GM21360 (cell line): ENCODE data around the gene FAM168B.
"Not testable (repeated sequence)": the region's sequence is repeated elsewhere in the genome, so short reads cannot be mapped to it uniquely, and the experiment has no call there.

Source experiments
- ATAC-seq: cut with Tn5 transposase; IDR thresholded peaks from one replicate; pipeline ENCODE4 v1.9.1; 2021; ENCODE audit warnings: mild to moderate bottlenecking, moderate library complexity; ENCODE audit not compliant: unreplicated experiment

The FAM168B gene

GRCh38 chr2:131093006-131093695 lies at the start of gene FAM168B:
TSS of gene FAM168B (minus strand) at chr2:131093460. CDS start at chr2:131082646, 10,814 bp downstream.
- peak; percentile 78 for ATAC-seq

DNA sequence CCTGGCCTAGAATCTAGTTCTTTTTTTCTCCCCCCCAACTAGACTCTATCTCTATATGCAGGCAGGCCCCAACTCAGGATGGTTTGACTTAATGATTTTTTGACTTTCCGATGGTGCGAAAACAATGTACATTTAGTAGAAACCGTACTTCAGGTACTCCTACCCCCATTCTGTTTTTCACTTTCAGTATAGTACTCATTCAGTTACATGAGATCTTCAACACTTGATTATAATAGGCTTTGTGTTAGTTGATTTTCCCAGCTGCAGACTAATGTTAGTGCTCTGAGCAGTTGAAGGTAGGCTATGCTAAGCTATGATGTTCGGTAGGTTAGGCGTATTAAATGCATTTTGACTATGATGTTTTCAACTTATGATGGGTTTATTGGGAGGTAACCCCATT lies 49.6 kb upstream of the FAM168B start:
- ATAC-seq: no peak

GRCh38 chr2:131140581-131140980 lies 47.3 kb upstream of the FAM168B start:
- ATAC-seq: no peak

DNA sequence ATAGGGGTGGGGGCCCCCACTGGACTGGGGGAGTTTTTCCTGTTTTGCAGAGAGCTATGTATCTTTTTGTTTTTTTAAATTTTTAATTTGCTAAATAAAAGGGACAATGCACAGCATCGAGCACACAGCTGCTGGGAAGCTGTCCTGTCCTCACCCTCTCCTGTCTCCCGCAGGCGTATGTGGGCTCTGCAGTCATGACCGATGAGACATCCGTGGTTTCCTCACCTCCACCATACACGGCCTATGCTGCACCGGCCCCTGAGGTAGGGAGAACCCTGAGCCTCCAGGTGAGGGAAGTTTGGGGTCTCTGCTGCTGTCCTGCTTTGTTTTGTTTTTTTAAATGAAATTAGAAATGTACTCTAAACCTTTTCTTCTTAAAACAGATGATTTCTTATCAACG lies 39.5 kb upstream of the FAM168B start:
- ATAC-seq: no peak

GRCh38 chr2:131130298-131130596 lies 37.0 kb upstream of the FAM168B start:
- no peak for ATAC-seq

GRCh38 chr2:131127981-131128380 lies 34.7 kb upstream of the FAM168B start:
- no peak for ATAC-seq

DNA sequence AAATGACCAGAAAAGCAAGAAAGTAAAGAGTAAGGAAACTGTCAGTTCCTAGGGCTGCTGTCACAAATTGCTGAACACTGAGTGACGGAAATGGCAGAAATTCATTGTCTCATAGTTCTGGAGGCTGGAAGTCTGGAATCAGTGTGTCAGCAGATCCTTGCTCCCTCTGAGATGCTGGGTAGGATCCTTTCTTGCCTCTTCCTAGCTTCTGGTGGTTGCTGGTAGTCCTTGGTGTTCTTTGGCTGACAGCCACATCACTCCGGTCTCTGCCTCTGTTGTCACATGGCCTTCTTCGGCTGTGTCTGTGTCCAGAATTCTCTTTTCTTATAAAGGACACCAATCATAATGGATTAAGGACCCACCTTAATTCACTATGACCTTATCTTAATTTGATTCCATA lies 33.8 kb upstream of the FAM168B start:
- no peak for ATAC-seq

- ATAC-seq: no peak
Measured at GRCh38 chr2:131126436-131126835, 33.2 kb upstream of the FAM168B start.

GRCh38 chr2:131125195-131125757 lies 32.0 kb upstream of the FAM168B start:
- ATAC-seq: no peak

GRCh38 chr2:131123192-131123591 lies 29.9 kb upstream of the FAM168B start:
- no peak for ATAC-seq

DNA sequence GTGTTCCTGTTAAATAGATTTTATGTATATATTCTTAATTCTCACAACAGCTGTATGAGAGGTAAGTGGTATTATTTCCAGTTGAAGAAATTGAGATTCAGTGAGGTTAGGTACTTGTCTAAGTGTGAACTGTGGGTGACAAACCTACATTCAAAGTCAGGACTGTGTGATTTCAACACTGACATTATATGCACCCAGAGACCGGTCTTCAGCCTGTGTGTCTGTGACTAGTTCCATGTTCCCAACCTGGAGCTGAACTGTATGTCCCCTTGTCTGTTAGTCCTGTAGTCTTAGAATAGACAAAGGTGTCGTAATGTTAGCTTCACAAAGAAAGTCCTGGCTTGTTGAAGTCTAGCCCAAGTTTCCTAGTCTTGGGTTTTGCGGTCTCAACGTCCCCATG lies 29.2 kb upstream of the FAM168B start:
- no peak for ATAC-seq

DNA sequence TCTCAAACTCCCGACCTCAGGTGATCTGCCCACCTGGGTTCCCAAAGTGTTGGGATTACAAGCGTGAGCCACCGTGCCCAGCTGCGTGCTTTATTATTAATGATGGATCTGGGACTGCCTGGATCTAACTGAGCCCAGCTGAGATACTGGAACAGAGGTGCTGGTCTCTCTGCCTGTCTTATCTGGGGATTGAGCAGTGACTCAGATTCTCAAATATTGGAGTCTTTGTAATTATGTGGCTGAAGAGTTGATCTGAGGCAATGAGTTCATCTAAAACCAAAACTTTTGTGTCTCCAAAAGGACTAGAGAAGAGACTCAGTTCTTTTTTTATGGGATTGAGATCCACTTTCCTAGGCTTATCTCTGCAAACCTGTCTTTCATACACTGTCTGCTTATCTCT lies 28.2 kb upstream of the FAM168B start:
- ATAC-seq: no peak

DNA sequence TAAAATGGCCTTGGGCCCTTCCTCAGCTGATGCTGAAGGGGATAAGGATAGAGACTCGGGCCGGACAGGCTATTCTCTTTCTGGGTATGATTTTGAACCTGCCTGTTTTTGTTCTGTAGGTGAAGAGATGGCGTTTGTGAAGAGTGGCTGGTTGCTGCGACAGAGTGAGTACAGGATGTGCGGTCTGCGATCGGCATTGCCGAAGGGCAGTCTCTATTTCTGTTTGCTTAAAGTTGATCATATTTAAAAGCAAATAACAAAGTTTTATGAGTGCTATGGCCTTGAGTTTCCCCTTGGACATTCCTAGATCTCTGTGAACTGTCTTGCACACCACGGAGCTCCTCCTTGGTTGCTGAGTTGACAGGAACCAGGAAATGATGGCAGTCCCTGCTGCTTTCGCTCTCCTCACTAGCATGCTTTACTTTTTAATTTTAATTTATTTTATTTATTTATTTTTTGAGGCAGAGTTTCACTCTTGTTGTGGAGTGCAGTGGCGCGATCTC lies 27.6 kb upstream of the FAM168B start:
- no peak for ATAC-seq

GRCh38 chr2:131115752-131116151 lies 22.5 kb upstream of the FAM168B start:
- no peak for ATAC-seq

- ATAC-seq: not testable (repeated sequence)
Measured at GRCh38 chr2:131114950-131115349, 21.7 kb upstream of the FAM168B start.

DNA sequence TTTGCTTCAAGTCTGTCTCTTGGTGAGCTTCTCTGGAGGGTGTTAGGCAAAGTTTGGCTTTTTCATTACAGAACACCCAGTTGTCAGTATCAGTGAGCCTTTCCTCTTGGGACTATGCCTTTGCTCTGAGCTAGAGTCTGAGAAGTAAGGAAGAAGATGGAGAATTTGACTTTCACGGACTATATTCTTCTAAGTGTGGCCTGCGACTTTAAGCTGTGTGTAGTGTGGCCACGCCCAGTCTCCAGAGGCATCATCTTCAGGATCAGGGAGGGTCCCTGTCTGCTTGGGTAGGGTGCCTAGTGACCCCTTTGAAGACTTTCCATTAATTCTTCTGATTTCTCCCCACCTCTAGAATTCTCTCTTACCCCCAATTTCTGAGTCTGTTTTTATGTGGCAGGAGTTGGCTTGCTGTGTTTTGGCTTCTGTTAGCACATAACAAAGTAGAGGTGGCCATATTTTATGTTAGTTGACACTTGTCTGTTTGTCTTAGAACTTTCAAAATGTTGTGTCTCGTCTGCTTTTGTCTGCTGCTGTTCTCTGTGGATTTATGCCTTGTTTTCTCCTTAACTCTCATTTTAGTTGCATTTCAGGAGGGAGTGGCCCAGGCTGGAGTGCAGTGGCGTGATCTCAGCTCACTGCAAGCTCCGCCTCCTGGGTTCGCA lies 20.4 kb upstream of the FAM168B start:
- ATAC-seq: no peak

DNA sequence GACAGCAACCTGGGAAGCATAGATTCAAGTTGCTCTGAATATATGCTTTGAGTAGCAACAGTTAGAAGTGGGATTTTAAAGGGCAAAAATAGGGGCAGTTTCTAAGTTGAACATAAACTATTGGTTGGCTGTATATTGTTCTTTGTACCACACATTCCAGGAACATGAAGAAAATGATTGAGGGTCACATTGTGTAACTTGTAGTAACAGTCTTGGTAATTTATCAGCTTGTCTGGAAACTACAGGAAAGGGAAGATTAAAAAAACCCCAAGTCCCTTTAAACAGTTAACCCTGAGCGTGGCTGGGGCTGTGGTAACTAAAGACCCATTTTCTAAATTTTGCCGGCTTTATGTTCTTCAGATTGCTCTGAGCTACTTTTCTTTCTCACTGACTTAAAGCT lies 19.3 kb upstream of the FAM168B start:
- no peak for ATAC-seq

DNA sequence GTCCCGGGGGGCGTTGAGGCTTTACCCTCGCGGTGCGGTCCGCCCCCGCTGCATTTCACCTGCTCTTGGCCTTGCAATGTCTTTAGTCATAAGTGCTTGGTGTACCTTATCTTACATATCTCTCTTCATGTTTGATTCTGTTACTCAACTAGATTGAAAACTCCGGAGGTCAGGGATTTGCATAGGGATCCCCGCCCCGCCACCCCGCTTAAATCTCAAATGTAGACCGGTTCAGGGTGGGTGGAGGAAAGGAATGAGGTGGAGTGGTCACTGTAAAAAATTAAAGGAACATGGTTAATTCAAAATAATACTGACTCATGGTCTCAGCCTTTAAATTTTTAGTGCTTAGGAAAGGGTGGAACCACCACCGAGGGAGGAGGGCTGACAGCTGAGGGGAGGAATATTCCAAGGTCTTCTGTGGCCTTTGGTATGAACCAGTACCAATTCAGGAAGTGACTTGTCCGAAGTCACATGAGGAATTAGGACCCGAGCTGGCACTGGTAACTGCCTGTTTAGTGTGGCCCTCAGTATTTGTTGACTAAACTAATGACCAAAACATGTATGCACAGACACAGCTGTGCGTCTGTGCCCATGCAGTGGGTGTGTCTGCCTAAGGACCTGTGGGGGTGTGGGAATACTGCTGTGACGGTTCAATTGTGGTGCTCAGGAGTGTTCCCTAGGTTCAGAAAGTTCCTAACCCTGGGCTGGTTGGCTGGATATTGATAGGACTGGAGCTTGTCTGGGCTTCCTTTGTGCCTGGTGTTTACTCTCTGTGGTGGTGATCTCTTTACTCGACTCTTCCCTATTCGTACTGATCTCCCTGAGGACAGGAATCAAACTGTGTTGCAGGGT lies 12.9 kb upstream of the FAM168B start:
- peak; percentile 33 for ATAC-seq

DNA sequence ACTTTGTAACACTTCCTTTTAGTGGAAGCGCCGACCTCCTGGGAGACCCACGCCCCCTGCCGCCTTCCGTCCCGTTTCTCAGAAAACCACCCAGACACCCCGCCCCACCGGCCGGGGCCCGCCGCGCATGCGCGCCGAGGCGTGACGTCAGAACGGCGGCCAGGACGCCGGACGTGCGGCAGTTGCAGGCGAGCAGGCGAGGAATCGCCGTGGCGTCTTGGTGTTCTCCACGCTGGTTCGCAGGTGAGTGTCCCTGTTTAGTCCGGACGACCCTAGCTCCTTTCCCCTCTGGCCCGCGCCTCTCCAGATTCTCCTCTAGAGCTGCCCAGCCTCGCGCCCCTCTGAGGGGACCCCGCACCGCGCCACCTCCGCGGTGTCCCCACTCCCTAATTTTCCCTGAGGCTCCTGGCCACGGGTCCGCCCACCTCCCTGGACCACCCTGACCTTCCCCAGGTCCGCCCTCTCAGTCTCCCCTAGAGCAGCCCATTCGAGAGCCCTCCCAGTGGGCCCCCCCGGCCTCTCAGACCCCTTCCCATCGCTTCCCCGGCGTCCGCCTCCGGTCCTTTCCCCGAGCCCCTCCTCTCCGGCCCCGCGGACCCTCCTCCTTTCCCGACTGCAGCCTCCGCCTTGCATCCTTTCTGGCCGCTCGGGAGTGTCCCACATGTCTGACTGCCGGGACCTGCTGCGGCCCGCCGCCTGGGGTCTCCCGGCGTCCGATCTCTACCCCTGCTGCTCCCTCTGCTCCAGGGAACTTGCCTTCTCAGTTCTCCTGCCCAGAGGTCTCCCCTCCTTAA lies 12.1 kb upstream of the FAM168B start, which contains the start of gene PLEKHB2:
PLEKHB2 (plus strand) TSS at position 181 of the 794 bp plus-strand sequence. CDS start 15,606 bp downstream, outside the sequence.
- peak; percentile 73 for ATAC-seq

- peak; percentile 70 for ATAC-seq
Measured at GRCh38 chr2:131104487-131105155, 11.4 kb upstream of the FAM168B start.
